Measurements from ENCODE around the gene BRPF1. TPM values are rescaled to one million over a fixed set of nuclear protein-coding genes. Genes with fewer than 3 reads are reported as not detected.

The BRPF1 gene
- total RNA-seq, result 15.5 and 17.3 TPM in 2 replicates

- peak; percentile 100 for DNase-seq (ENCODE audit: low read depth)
- H3K4me3 ChIP-seq (ENCODE audit: low read depth, low read length), result peak within 1 kb of the TSS; percentile 85
- TF ChIP-seq CTCF (IDR thresholded peaks at IDR 0.05; ENCODE audit: insufficient read depth, low read depth, low read length), result no peak
These were observed at the start of gene BRPF1 for GRCh38 chr3:9731206-9732079. Gene BRPF1 (plus strand): TSS chr3:9731735. CDS start chr3:9734141, 2,406 bp downstream.

GRCh38 chr3:9682096-9682495, 49.4 kb upstream of the BRPF1 start:
- no peak overlapping the region for H3K4me3 ChIP-seq (ENCODE audit: low read depth, low read length)
- no peak for TF ChIP-seq CTCF (IDR thresholded peaks at IDR 0.05; ENCODE audit: insufficient read depth, low read depth, low read length)
- DNase-seq (ENCODE audit: low read depth), result no peak

- DNase-seq (ENCODE audit: low read depth), result no peak
- H3K4me3 ChIP-seq (ENCODE audit: low read depth, low read length), result no peak overlapping the region
- TF ChIP-seq CTCF (IDR thresholded peaks at IDR 0.05; ENCODE audit: insufficient read depth, low read depth, low read length), result no peak
These were observed 48.1 kb upstream of the BRPF1 start for GRCh38 chr3:9683426-9683825.

GRCh38 chr3:9685216-9686049, 46.1 kb upstream of the BRPF1 start:
- no peak for DNase-seq (ENCODE audit: low read depth)
- TF ChIP-seq CTCF (IDR thresholded peaks at IDR 0.05; ENCODE audit: insufficient read depth, low read depth, low read length), result no peak
- no peak overlapping the region for H3K4me3 ChIP-seq (ENCODE audit: low read depth, low read length)

- no peak for TF ChIP-seq CTCF (IDR thresholded peaks at IDR 0.05; ENCODE audit: insufficient read depth, low read depth, low read length)
- DNase-seq (ENCODE audit: low read depth), result no peak
- H3K4me3 ChIP-seq (ENCODE audit: low read depth, low read length), result no peak overlapping the region
These were observed 45.4 kb upstream of the BRPF1 start for GRCh38 chr3:9686050-9686550.

- no peak overlapping the region for H3K4me3 ChIP-seq (ENCODE audit: low read depth, low read length)
- no peak for TF ChIP-seq CTCF (IDR thresholded peaks at IDR 0.05; ENCODE audit: insufficient read depth, low read depth, low read length)
- DNase-seq (ENCODE audit: low read depth), result no peak
These were observed 44.8 kb upstream of the BRPF1 start for GRCh38 chr3:9686703-9687102.
